ENCODE results near the gene PANX2.

The PANX2 gene

DNA sequence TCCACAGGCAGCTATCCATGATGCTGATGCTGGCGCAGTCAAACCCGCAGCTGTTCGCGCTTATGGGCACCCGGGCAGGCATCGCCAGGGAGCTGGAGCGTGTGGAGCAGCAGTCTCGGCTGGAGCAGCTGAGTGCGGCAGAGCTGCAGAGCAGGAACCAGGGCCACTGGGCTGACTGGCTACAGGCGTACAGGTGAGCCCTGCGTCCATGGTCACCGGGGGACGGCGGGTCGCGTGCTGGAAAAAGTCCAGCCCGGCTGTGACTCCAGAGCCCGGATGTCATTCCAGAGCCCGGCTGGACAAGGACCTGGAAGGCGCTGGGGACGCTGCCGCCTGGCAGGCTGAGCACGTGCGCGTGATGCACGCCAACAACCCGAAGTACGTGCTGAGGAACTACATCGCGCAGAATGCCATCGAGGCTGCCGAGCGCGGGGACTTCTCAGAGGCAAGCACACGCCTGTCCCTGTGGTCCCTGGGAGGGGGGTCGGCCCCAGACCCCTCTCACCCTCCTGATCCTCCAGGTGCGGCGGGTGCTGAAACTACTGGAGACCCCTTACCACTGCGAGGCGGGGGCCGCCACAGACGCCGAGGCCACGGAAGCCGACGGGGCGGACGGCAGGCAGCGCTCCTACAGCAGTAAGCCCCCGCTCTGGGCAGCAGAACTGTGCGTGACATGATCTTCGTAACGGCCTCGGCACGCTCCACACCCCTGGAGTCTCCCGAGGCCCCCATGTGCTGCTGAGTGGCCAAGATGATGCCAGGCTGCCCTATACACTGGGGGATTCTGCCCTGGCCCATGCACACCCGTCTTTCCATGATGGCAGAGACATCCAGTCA lies 46.4 kb downstream of the PANX2 start:
- DNase-seq, result no peak

GRCh38 chr22:50217543-50218152 lies 47.1 kb downstream of the PANX2 start:
- DNase-seq, result no peak

DNA sequence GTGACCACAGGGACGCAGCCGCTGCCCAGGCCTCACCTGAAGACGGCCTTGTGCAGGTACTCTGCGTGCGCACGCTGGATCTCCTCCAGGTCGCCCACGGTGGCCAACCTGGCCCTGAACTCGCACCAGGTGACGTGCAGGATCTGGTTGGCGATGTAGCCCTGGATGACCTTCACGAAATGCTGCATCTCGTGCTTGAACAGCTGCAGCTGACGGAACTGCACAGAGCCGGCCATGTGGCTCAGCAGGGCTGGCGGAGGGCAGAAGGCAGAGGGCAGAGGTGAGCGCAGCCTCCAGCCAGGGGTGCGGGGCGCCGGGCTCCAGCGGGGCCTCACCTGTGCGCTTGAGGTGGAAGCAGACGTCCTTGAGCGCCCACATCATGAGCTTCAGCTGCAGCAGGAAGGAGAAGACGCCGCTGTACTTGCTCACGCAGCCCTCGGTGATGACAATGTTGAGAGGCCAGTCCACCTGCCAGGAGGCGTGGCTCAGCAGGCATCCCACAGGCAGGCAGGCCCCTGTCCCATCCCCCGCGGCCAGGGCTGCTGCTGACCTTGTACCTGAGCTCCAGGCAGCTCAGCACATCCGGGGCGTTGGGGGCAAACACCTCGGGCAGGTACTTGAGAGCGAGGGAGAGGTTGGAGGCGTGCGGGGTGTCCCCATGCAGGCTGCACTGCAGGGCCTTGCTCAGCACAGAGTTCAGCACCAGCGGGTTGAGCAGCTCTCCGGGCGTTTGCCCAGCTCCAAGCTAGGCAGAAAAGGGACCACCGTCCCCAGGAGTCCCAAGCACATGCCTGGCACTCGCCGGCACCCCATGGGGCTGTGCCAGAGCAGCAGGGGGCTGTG lies 47.8 kb downstream of the PANX2 start:
- DNase-seq, result no peak

DNA sequence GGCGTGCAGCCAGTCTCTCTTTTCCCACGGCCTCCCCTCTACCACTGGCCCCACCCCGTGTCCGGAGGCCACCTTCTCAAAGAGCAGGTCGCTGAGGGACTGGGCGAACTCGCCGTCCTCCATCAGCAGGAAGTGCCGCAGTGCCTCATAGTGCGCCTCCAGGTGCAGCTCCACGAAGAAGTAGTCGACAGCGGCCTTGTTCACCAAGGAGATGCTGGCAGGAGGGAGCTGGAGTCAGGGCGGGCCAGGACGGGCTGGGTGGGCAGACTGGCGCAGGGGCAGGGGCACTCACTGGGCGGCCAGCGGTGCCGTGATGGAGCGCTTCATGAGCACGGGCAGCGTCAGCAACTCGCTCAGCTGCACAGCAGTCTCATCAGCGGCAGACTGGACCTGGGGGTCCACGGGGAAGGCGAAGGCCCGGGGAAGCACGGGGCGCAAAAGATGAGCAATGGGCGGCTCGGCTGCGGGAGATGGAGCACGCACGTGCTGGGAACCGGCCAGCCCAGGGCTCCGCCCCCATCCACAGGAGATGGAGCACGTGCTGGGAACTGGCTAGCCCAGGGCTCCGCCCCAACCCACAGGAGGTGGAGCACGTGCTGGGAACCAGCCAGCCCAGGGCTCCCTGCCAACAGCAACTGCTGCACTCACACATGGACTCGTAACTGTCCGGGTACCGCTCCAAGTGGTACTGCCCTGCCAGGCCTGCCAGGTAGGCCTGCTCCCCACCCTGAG lies 48.6 kb downstream of the PANX2 start:
- no peak for DNase-seq

DNA sequence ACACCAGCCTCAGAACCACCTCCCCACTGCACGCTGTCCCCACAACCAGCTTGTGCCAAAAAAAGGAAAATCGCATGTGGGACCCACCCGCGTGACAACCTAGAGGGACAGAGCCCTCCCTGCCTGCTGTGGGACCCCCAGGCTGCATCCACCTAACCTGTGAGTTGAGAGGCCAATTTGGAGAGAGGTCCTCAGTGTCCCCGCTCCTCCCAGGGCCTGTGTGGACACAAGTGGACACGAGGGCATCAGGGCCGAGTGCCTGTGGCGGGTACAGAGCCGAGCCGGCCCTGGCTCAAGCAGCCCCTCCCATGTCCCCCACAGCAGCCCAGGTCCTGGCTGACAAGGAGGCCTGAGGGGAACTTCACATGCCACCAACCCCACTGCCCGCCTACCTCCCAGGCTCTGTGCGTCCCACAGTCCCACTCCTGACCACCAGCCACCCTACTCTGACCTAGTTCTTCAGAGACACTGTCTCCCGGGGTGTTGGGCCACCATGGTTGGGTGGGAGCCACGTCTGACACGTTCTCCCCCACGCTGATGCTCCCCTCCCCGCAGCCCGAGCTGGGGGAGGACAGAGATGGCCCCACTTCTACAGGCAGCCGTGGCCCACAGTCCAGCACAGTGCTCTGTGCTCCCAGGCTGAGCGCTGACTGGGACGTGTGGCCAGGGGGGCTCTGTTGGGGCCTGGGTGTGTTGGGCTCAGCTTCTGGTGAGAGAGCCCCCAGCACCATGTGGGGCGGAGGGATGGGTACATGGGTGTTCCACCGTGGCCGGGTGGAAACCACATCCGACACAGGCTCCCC lies 49.5 kb downstream of the PANX2 start:
- no peak for DNase-seq

- DNase-seq, result no peak
Observed at GRCh38 chr22:50220603-50221409, 50.3 kb downstream of the PANX2 start.

DNA sequence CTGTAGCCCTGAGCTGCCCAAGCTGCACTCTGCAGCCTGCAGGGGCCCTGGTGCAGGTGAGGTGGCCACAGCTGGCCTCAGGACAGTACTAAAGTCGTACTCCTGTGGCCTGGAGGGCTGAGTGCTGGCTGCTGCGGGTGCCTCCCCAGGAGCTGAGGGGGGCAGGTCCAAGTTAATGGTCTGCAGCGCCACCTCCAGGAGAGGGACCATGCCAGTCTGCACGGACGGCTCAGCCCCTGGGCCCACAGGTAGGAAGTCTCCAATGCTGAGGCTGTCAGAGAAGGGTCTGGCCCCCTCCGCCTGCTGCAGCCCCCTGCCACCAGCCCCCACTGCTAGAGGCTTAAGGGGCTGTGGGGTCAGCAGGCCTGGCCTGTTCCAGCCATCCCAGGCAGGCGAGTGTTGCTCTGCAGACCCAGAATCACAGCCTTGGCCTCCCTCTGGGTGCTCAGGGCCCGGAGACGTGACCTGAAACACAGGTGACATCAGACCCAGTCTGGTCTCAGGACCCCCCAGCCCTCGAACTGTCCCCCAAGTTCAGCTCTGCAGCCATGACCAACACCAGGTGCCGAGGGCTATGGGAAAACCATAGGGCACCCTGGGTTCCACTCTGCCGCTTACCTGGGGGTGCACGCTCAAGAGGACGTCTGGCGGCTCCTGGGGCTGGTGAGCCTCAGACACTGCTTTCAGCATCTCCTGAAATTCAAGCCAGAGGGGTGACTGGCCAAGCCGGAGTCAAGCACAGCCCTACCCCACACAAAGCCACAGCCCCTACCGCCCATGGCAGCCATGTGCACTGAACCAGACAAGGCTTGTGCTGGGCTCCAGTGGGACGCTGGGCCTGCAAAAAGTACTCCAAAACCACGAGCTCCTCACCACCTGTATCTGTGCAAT lies 51.1 kb downstream of the PANX2 start:
- no peak for DNase-seq

- no peak for DNase-seq
Observed at GRCh38 chr22:50222508-50222907, 52.0 kb downstream of the PANX2 start.

DNA sequence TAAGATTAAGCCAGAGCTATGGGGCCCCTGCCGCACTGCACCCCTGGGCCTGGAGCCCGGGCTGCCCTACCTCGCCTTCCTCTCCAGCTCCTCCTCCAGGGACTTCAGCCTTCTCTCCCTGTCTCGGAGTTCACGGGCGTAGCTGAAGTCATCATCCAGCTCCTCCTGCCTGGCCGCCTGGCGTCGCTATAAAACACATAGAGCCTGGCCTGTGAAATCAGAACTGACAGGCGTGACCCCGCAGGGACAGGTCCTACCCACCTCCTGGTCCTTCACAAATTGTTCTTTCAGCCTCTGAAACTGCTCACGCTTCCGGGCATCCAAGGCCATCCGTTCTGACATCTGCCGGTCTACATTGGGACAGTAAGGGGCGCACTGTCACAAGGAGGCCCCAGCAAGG lies 53.5 kb downstream of the PANX2 start:
- no peak for DNase-seq

DNA sequence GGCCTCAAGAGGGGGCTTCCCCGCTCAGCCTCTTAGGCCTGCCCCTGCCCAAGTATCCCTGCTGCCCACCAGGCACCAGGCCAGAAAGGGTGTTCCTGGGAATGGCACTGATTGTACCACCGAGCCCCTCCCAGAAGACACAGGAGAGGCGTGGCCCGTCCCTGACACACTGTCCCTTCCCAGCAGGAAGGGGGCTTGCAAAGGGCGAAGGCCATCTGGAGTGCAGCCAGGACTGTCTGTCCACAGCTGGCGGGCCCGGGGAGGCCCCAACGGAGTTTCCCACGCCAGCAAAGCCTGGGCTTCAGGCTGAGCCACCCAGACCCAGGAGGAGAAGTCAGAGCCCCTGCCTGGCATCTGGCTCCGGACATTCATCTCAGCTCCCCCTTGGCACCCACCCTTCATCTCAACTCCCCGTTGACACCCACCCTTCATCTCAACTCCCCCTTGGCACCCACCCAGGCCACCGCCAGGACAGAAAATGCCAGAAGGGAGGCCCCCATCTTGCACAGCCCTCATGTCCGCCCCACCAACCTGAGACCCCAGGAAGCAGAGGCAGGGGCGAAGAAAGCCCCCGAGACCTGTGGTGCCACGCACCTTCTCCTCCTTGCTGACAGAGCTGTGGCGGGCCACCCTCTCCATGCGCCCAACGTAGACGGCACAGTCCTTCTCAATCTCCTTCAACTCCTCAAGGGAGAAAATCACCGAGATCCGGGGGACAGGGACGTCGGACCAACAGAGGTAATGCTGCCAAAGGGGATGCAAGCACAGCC lies 54.9 kb downstream of the PANX2 start:
- no peak for DNase-seq

DNA sequence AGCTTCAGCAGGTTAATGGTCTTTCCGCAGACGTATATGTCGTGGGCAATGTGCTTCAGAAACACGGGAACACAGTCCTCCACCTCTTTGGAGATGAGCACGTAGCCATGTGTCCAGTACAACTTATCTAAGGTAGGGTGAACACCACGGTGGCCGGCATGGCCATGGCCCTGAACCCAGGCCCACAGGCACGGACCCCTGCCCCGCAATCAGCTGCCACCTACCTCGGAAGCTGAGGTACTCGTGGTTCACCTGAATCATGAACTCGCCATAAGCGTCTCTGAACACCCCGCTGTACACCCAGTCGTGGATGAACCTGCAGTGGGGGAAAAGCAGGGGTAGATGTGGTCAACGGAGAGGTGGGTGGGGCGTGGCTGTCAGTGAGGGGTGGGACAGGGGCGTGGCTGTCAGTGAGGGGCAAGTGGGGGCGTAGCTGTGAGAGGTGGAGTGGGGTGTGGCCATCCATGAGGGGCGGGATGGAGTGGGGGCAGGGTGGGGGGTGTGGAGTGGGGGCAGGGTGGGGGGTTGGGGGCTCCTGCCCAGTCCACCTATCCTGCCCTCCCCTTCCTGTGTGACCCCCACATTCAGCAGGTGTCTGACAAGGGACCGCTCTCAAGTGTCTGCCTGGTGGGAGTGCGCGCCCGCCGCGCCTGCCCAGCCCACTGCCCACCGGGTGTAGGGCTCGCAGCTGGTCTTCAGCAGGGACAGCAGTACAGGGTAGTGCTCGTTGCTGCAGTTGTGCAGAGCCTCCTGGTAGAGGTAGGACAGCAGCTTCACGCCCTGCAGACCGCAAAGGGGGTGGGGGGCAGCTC lies 55.7 kb downstream of the PANX2 start:
- no peak for DNase-seq

GRCh38 chr22:50226875-50227165 lies 56.3 kb downstream of the PANX2 start:
- no peak for DNase-seq

- no peak for DNase-seq
Observed at GRCh38 chr22:50227579-50228215, 57.2 kb downstream of the PANX2 start.

- no peak for DNase-seq
Observed at GRCh38 chr22:50228366-50228765, 57.8 kb downstream of the PANX2 start.

GRCh38 chr22:50229370-50229769 lies 58.8 kb downstream of the PANX2 start:
- DNase-seq, result no peak
